ENCODE measurements around the gene SNRPA. TPM values are rescaled to one million over a fixed set of nuclear protein-coding genes. Genes with fewer than 3 reads are reported as not detected.

The SNRPA gene
- total RNA-seq, 1 donor, result 34.1 TPM

- DNase-seq (ENCODE audit: low read depth), result peak; percentile 99
- TF ChIP-seq CTCF (IDR thresholded peaks at IDR 0.05; ENCODE audit: insufficient read depth, low read depth, low read length), result peak; percentile 6
- H3K4me3 ChIP-seq (ENCODE audit: low read depth, low read length), result peak within 1 kb of the TSS; percentile 65
Observed at GRCh38 chr19:40716482-40717324, 34.3 kb upstream of the SNRPA start, which contains the start of the genes COQ8B and ITPKC. TSS of gene COQ8B (minus strand) at chr19:40716886. CDS start at chr19:40714632, 2,254 bp downstream. TSS of gene ITPKC (plus strand) at chr19:40717112. CDS start at chr19:40717136, 24 bp downstream.

- no peak for TF ChIP-seq CTCF (IDR thresholded peaks at IDR 0.05; ENCODE audit: insufficient read depth, low read depth, low read length)
- peak overlapping the region; percentile 65 for H3K4me3 ChIP-seq (ENCODE audit: low read depth, low read length)
- DNase-seq (ENCODE audit: low read depth), result no peak
Observed at GRCh38 chr19:40717325-40717879, 33.6 kb upstream of the SNRPA start.

GRCh38 chr19:40717880-40718773 is 32.9 kb upstream of the SNRPA start:
- H3K4me3 ChIP-seq (ENCODE audit: low read depth, low read length), result peak overlapping the region; percentile 65
- DNase-seq (ENCODE audit: low read depth), result peak; percentile 47
- TF ChIP-seq CTCF (IDR thresholded peaks at IDR 0.05; ENCODE audit: insufficient read depth, low read depth, low read length), result no peak

DNA sequence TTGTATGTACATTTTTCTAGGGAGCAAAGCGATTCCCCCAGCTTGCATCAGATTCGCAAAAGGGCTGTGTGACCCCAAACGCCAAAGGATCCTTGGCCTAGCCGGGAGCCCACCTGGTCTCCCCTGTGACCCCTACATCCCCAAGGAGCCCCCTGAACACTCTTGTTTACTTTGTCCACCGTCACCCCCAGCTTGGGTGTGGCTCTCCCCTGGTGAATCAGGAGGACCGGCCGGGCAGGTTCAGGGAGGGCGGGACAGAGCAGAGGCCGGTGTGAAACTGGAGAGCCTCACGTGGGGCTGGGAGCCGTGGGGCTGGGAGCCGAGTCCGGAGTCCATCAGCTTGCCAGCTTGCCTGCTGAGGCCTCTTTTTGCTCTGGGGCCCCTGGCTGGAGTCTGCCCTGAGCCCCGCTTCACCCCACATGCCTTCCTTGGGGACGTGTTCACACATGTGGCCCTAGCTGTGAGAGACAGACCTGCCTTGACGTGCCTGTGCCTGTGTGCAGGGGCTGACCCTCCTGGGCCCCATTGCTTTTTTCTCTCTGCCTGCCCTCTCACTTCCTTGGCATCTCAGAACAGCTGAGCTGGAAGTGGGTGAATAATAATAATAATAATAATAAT is 32.1 kb upstream of the SNRPA start:
- TF ChIP-seq CTCF (IDR thresholded peaks at IDR 0.05; ENCODE audit: insufficient read depth, low read depth, low read length), result no peak
- H3K4me3 ChIP-seq (ENCODE audit: low read depth, low read length), result peak overlapping the region; percentile 65
- DNase-seq (ENCODE audit: low read depth), result peak; percentile 69

DNA sequence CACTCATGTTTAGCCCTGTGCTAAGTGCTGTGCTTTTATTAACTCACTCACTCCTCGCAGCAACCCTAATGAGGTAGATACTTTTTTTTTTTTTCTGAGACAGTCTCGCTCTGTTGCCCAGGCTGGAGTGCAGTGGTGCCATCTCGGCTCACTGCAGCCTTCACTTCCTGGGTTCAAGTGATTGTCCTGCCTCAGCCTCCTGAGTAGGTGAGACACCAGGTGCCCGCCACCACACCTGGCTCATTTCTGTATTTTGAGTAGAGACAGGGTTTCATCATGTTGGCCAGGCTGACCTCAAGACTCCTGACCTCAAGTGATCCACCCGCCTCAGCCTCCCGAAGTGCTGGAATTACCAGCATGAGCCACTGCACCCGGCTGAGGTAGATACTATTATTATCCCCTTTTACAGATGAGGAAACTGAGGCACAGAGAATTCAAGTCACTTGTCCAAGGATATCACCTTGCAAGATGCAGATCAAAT is 31.5 kb upstream of the SNRPA start:
- DNase-seq (ENCODE audit: low read depth), result peak; percentile 21
- TF ChIP-seq CTCF (IDR thresholded peaks at IDR 0.05; ENCODE audit: insufficient read depth, low read depth, low read length), result no peak
- H3K4me3 ChIP-seq (ENCODE audit: low read depth, low read length), result peak overlapping the region; percentile 65

DNA sequence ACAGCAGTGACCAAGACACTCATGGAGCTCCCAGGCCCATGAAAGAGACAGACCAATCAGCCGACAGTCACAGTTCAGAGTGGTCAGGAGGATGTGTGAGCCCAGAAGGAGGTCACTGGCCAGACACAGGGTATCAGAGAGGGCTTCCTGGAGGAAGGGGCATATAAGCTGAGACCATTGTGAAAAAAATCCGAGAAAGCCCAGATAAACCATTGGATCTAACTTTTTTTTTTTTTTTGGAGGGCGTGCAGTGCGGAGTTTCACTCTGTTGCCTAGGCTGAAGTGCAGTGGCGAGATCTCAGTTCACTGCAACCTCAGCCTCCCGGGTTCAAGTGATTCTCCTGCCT is 29.9 kb upstream of the SNRPA start:
- peak; percentile 18 for DNase-seq (ENCODE audit: low read depth)
- H3K4me3 ChIP-seq (ENCODE audit: low read depth, low read length), result peak overlapping the region; percentile 65
- TF ChIP-seq CTCF (IDR thresholded peaks at IDR 0.05; ENCODE audit: insufficient read depth, low read depth, low read length), result no peak

Data from fibroblast of villous mesenchyme (primary cell).